ENCODE data around the gene MGST2.

The MGST2 gene

GRCh38 chr4:139643042-139643895, 22.4 kb upstream of the MGST2 start:
- DNase-seq: no peak

DNA sequence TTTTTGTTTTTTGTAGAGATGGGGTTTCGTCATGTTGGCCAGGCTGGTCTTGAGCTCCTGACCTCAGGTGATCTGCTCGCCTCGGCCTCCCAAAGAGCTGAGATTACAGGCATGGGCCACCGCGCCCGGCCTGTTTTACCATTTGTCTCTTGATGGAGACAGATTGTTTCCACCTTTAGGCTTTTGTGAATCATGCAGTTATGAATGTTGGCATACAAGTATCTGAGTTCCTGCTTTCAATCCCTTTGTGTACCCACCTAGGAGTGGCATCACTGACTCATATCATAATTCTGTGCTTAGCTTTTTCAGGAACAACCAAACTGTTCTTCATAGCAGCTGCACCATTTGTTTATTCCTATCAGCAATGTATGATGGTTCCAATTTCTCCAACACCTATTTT, 20.2 kb upstream of the MGST2 start:
- no peak for DNase-seq

DNA sequence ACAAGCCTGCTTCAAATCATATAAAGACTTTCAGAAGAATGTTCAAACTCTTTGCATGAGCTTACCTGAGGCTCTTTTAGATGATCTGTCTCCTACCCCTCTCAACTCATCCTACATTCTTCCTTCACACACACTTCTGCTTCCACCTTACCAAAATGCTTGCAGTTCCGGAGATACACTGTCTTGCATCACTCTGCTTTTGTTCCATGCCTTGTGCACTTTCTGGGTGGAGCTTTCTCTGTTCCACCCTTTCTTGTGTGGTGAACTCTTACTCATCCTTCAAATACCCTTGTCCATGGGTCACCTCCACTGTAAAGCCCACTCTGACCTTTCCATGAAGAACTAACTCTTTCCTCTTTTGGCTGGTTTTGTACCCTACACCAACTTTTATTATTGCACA, 18.4 kb upstream of the MGST2 start:
- DNase-seq: no peak

DNA sequence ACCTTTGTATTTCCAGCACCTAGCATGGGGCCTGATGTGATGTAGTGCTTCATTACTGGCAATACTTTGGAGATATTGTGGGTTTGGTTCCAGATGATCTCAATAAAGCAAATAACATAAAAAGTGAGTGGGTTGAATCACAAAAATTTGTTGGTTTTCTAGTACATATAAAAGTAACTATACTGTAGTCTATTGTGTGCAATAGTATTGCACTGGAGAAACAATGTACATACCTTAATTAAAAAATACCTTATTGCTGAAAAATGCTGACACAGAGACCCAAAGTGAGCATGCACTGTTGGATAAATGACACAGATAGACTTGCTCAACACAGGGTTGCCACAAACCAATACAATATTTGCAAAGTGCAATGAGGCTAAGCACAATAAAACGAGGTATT, 17.7 kb upstream of the MGST2 start:
- no peak for DNase-seq

DNA sequence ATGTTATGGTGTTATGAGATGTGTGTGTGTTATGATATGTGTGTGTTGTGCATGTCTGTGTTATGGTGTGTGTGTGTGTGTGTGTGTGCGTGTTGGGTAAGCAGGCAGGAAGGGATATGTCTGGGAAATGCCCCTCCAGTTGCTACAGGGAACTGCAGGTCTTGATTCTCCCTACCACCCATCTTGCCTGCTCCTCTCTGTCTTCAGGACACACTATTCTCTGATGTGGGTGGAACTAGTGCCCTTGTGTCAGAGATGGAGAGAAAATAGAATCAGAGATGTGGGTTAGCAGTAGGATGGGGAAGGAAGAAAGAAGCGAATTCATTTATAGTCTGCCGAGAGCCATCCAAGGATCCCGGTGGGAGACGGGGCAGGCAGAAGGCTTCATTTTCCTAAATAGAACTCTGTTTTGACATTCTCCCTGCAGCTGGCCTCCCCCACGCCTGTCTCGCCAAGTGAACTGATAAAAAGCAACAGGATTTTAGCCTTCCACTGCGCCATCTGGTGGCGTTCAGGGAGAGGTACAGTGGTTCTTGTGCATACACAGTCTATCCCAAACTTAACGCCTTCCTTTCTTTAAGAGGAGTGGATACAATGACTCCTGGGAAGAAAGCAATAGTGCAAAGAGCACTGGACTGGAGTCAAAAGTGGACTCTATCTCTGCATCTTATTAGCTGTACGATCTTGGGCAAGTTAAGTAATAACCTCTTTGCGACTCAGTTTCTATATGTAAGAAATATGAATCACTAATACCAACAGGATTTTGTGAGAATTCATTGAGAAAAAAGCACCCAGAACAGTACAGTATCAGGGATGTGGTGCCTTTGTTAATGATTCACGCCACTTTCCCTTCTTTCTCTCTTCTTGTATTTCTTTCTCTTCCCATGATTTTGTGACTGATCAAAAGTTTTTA, 14.1 kb upstream of the MGST2 start:
- DNase-seq: peak in 49 of 51 donors; percentile 2 to 89 (median 60)

- DNase-seq: no peak
Observed at GRCh38 chr4:139654516-139654915, 11.1 kb upstream of the MGST2 start.

GRCh38 chr4:139655116-139655515, 10.5 kb upstream of the MGST2 start:
- DNase-seq: peak in 7 of 51 donors; percentile 2 to 19 (median 7)

- peak in 27 of 51 donors; percentile 3 to 48 (median 22) for DNase-seq
Observed at GRCh38 chr4:139656614-139657486, 8.8 kb upstream of the MGST2 start.

DNA sequence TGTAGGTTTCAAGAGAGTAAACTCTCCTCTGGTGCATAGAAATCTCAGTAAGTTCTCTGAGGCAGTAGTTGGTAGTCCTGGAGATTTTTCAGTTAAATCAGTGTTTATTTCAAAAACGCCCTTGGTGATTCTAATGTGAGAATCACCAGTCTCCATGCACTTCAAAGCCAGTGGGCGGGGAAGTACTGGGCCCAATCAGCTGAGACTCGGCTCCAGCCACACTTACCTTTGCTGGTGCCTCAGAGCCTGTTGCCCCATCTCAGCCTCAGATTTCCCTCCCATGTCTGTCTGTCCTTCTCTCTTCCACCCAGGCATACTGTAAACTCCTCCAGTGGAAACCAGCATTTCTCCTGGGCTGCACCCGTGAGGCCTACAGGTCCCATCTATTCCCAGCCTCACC, 7.4 kb upstream of the MGST2 start:
- no peak for DNase-seq

GRCh38 chr4:139658586-139659382, 6.8 kb upstream of the MGST2 start:
- DNase-seq: no peak

GRCh38 chr4:139659735-139660424, 5.7 kb upstream of the MGST2 start:
- no peak for DNase-seq

GRCh38 chr4:139660568-139661043, 5.0 kb upstream of the MGST2 start:
- DNase-seq: no peak

GRCh38 chr4:139663561-139664138, 2.0 kb upstream of the MGST2 start:
- DNase-seq: no peak

DNA sequence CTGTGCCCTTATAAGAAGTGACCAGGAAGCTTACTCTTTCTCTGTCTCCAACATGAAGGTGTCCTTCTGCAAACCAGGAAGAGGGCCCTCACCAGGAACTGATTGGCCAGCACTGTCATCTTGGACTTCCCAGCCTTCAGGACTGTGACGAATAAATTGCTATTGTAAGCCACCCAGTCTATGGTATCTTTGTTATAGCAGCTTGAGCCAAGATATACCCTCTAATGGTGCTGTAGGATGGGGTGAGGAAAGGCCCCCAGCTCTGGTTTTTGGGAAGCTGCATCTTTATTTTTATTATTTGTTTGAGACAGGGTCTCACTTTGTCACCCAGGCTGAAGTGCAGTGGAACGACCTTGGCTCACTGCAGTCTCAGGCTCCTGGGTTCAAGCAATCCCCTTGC, 1.2 kb upstream of the MGST2 start:
- no peak for DNase-seq

DNA sequence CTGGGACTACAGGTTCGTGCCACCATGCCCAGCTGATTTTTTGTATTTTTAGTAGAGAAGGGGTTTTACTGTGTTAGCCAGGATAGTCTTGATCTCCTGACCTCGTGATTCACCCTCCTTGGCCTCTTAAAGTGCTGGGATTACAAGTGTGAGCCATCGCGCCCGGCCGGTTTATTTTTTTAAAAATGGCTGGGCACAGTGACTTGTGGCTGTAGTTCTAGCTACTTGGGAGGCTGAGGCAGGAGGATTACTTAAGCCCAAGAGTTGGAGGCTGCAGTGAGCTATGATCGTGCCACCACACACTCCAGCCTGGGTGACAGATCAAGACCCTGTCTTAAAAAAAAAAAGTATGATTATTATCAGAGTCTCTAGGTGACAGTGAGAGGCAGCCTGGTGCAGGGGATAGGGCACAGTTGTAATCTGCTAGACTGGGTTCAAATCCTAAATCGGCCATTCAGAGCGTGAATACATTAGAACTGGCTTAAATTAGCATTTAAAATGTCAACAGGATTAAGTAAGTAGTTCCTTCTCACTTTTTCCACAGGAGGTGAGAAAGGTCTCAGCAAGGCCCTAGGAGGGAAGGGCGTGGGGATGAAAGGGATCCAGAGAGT, 435 bp upstream of the MGST2 start:
- no peak for DNase-seq

DNA sequence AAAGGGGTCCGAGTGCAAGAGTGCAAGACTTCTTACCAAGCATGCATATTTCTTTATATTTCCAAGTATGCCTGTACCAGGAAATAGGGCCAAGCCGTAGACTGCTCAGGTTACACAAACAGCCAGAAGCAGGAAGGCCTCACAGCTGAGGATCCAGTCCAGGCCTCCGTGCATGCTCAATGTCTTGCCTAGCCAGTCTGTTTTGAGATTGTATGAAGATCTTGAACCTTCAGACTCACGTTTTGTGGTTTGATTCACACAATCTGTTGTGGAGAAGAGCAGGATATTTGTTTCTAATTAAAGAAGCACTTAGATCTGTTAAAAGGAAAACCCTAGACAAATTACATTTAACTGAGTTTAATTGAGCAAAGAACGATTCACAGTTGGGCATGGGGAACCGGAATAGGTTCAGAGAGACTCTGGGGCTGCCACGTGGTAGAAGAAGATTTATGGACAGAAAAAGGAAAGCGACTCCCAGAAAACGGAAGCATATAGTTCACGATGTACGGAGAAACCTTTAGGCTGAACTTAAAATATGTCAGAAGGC, 1.2 kb downstream of the MGST2 start:
- peak in 5 of 51 donors; percentile 1 to 26 (median 5) for DNase-seq

GRCh38 chr4:139668036-139668435, 2.4 kb downstream of the MGST2 start:
- DNase-seq: no peak

DNA sequence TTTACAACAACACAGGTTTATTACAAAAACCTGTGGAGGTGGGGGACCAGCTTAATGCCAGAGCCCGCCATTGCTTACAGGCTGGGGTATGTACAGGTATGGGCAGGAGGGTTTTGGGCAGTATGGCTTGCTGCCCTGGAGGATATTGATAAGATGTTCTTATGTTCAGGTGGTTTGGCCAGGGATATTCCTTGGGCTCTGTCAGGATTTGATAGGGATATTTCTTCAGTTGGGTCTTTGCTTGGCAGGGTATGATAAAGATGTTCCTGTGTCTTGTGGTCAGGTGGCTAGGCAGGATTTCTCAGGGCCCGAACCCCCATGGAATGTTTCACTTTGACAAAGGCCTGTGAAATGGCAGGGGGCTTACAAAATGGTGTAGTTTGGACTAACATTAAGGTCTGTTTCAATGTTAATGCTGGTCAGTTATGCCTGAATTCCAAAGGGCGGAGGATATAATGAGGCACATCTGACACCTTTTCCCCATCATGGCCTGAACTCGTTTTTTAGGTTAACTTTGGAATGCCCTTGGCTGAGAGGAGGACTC, 3.1 kb downstream of the MGST2 start:
- no peak for DNase-seq
